ENCODE measurements around the gene CCDC12.

DNA sequence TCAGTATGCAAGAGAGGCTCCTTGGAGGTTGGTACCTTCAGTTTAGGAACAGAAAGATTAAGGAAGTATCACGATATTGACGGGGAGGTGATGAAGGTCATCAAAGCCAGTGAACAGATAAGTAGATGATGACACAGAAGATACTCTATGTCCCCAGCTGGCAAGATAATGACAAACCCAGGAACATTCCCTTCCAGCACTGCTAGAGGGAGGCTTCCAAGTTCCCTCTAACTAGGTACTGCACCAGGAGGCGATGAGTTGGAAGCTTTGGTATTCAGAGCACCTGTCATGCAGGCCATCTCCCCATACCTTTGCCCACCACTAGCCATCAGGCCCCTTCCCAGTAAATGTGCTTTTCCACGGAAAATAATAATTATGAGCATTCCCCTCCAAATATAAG is 43.8 kb upstream of the CCDC12 start:
- no peak for TF ChIP-seq TAF1 (IDR thresholded peaks at IDR 0.05; ENCODE audit: borderline replicate concordance, low read depth, low read length)
- TF ChIP-seq POLR2AphosphoS5 (IDR thresholded peaks at IDR 0.05; ENCODE audit: low read depth, low read length): no peak

All from GM12892 (cell line).